Measurements from ENCODE around the gene AHI1. TPM values are rescaled to one million over a fixed set of nuclear protein-coding genes. Genes with fewer than 3 reads are reported as not detected.

Gene AHI1
- total RNA-seq, 1 donor from 2014 or later: 9.3 TPM

GRCh38 chr6:135527960-135528249 lies 30.4 kb upstream of the AHI1 start:
- H3K9me3 ChIP-seq (replicated peaks): no peaks in the 10 kb centered on the region
- no peak overlapping the region for H3K27ac ChIP-seq (replicated peaks)
- no peak for DNase-seq
- no peak overlapping the region for H3K4me3 ChIP-seq
- no peak for TF ChIP-seq CTCF (IDR thresholded peaks at IDR 0.05; ENCODE audit: borderline replicate concordance)
- intact Hi-C loops (cut with micrococcal nuclease): no loop called here
- no peaks in the 10 kb centered on the region for H3K4me1 ChIP-seq
- H3K27me3 ChIP-seq (ENCODE audit: low read depth): no peaks in the 10 kb centered on the region
- H3K36me3 ChIP-seq: no peaks in the 10 kb centered on the region

DNA sequence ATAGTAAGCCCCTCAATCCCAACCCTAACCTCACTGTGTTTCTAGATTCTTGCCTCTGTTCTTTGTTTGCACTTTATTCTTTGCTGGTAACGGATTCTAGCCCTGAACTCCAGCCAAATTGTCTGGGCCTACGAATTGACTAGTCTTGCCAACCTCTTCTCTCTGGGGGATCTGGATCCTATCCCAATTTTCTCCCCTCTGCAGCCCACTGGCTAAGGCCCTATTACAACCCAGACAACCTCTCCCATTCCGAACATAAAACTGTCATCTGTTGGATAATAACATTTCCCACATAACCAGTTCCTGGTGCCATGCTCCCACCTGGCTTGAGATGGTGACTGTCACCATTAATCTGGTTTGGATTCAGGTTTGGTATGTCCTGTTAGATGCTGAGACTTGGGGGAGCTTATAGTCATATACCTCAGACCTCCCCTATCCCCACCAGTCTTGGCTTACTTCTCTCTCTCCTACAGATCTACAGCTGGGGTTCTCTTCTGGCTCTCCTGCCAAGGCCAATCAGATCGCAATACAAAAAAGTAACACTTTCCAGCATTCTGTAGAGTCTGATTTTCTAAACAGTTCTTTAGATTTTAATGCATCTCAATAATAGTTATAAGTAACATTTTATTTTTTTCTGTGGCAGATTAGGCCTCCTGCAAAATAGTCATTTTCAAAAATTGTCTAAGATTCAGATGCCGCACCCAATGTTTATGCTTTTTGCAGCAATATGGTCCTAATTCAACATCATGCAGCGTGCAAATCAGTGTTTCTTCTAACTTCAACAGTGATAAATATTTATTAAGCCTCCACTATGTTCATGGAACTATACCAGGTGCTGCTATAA lies 29.8 kb upstream of the AHI1 start:
- DNase-seq: no peak
- H3K4me3 ChIP-seq: no peak overlapping the region
- no peaks in the 10 kb centered on the region for H3K27me3 ChIP-seq (ENCODE audit: low read depth)
- H3K36me3 ChIP-seq: no peaks in the 10 kb centered on the region
- H3K27ac ChIP-seq (replicated peaks): no peak overlapping the region
- no peaks in the 10 kb centered on the region for H3K9me3 ChIP-seq (replicated peaks)
- intact Hi-C loops (cut with micrococcal nuclease): no loop called here
- no peaks in the 10 kb centered on the region for H3K4me1 ChIP-seq
- TF ChIP-seq CTCF (IDR thresholded peaks at IDR 0.05; ENCODE audit: borderline replicate concordance): no peak

- no peak for TF ChIP-seq CTCF (IDR thresholded peaks at IDR 0.05; ENCODE audit: borderline replicate concordance)
- DNase-seq: no peak
- H3K4me3 ChIP-seq: no peak overlapping the region
- intact Hi-C loops (cut with micrococcal nuclease): no loop called here
- no peaks in the 10 kb centered on the region for H3K36me3 ChIP-seq
- H3K4me1 ChIP-seq: no peaks in the 10 kb centered on the region
- H3K27me3 ChIP-seq (ENCODE audit: low read depth): no peaks in the 10 kb centered on the region
- H3K9me3 ChIP-seq (replicated peaks): no peaks in the 10 kb centered on the region
- no peak overlapping the region for H3K27ac ChIP-seq (replicated peaks)
Observed at GRCh38 chr6:135525594-135525993, 28.1 kb upstream of the AHI1 start.

GRCh38 chr6:135522965-135523692 lies 25.6 kb upstream of the AHI1 start:
- Histone ChIP-seq H3K36me3 (no peaks in the 10 kb centered on the region), H3K4me3 (no peak overlapping the region), H3K9me3 (replicated peaks) (no peaks in the 10 kb centered on the region), H3K4me1 (no peaks in the 10 kb centered on the region), H3K27ac (replicated peaks) (no peak overlapping the region), H3K27me3 (ENCODE audit: low read depth) (no peaks in the 10 kb centered on the region)
- DNase-seq: no peak
- TF ChIP-seq CTCF (IDR thresholded peaks at IDR 0.05; ENCODE audit: borderline replicate concordance): no peak
- intact Hi-C loops (cut with micrococcal nuclease): no loop called here

DNA sequence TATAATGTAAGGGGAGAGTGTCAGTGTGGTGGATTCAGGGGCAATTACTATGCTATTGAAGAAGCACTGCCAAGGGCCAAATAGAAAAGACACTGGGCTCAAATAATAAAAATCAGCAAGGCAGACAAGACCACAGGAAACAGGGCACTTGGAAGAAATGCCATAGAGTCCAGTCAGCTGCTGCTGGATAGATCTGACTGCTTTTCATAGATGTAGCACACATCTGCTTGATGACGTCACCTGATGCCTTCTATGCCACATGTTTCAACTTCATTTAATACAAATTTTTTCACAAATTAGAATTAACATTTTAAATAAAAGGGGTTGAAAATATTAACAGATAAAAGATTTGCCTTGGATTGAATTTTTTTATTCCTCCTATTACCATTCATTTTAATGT lies 23.9 kb upstream of the AHI1 start:
- Histone ChIP-seq H3K36me3 (no peaks in the 10 kb centered on the region), H3K27me3 (ENCODE audit: low read depth) (no peaks in the 10 kb centered on the region), H3K9me3 (replicated peaks) (peaks cover 7% of the 10 kb centered on the region), H3K4me1 (no peaks in the 10 kb centered on the region), H3K27ac (replicated peaks) (no peak overlapping the region), H3K4me3 (no peak overlapping the region)
- no peak for DNase-seq
- intact Hi-C loops (cut with micrococcal nuclease): no loop called here
- no peak for TF ChIP-seq CTCF (IDR thresholded peaks at IDR 0.05; ENCODE audit: borderline replicate concordance)

Measured in left ventricle myocardium inferior (tissue), 1 donor.